GM21786 (cell line): ENCODE measurements around the gene DDX49.
"Not testable (repeated sequence)": the region's sequence is repeated elsewhere in the genome, so short reads cannot be mapped to it uniquely, and the experiment has no call there.

Experiments used
- ATAC-seq: cut with Tn5 transposase; IDR thresholded peaks from one replicate; pipeline ENCODE4 v1.9.1; 2021; ENCODE audit not compliant: unreplicated experiment

Gene DDX49

GRCh38 chr19:18908917-18909619, 10.4 kb upstream of the DDX49 start:
- no peak for ATAC-seq

GRCh38 chr19:18910010-18910409, 9.5 kb upstream of the DDX49 start:
- no peak for ATAC-seq

- ATAC-seq = no peak
These were observed 8.6 kb upstream of the DDX49 start for GRCh38 chr19:18910801-18911436.

GRCh38 chr19:18912933-18913332, 6.6 kb upstream of the DDX49 start:
- ATAC-seq = no peak

- ATAC-seq = no peak
These were observed 6.0 kb upstream of the DDX49 start for GRCh38 chr19:18913466-18913865.

GRCh38 chr19:18915639-18916038, 3.9 kb upstream of the DDX49 start:
- no peak for ATAC-seq

- not testable (repeated sequence) for ATAC-seq
These were observed 1.9 kb upstream of the DDX49 start for GRCh38 chr19:18917593-18917992.

GRCh38 chr19:18919900-18920214, 342 bp downstream of the DDX49 start:
- ATAC-seq = no peak

- no peak for ATAC-seq
These were observed 885 bp downstream of the DDX49 start for GRCh38 chr19:18920400-18920799.

- ATAC-seq = no peak
These were observed 2.1 kb downstream of the DDX49 start for GRCh38 chr19:18921593-18921992.

- no peak for ATAC-seq
These were observed 2.9 kb downstream of the DDX49 start for GRCh38 chr19:18922228-18922985.

GRCh38 chr19:18924684-18925213, 5.2 kb downstream of the DDX49 start:
- no peak for ATAC-seq

GRCh38 chr19:18928018-18928805, 8.7 kb downstream of the DDX49 start:
- ATAC-seq = no peak

- no peak for ATAC-seq
These were observed 9.8 kb downstream of the DDX49 start for GRCh38 chr19:18929311-18929710.

GRCh38 chr19:18931316-18932162, 12.0 kb downstream of the DDX49 start:
- no peak for ATAC-seq

- no peak for ATAC-seq
These were observed 12.8 kb downstream of the DDX49 start for GRCh38 chr19:18932216-18932841.

GRCh38 chr19:18933297-18933696, 13.8 kb downstream of the DDX49 start:
- ATAC-seq = no peak

GRCh38 chr19:18939163-18939562, 19.6 kb downstream of the DDX49 start:
- ATAC-seq = no peak

GRCh38 chr19:18939922-18940768, 20.6 kb downstream of the DDX49 start:
- no peak for ATAC-seq
